Measurements from ENCODE around the gene BYSL.

BYSL gene

GRCh38 chr6:41914869-41915530, 6.3 kb upstream of the BYSL start:
- DNase-seq (ENCODE audit: extremely low read depth, low read depth), result no peak
- TF ChIP-seq CTCF (IDR thresholded peaks at IDR 0.05; ENCODE audit: low read depth, low read length), result no peak

- DNase-seq (ENCODE audit: extremely low read depth, low read depth), result peak; percentile 68
- TF ChIP-seq CTCF (IDR thresholded peaks at IDR 0.05; ENCODE audit: low read depth, low read length), result no peak
Observed at GRCh38 chr6:41917528-41917927, 3.8 kb upstream of the BYSL start.

- no peak for DNase-seq (ENCODE audit: extremely low read depth, low read depth)
- no peak for TF ChIP-seq CTCF (IDR thresholded peaks at IDR 0.05; ENCODE audit: low read depth, low read length)
Observed at GRCh38 chr6:41921712-41921998, 356 bp downstream of the BYSL start.

- no peak for TF ChIP-seq CTCF (IDR thresholded peaks at IDR 0.05; ENCODE audit: low read depth, low read length)
- DNase-seq (ENCODE audit: extremely low read depth, low read depth), result no peak
Observed at GRCh38 chr6:41922154-41922553, 855 bp downstream of the BYSL start.

- DNase-seq (ENCODE audit: extremely low read depth, low read depth), result no peak
- no peak for TF ChIP-seq CTCF (IDR thresholded peaks at IDR 0.05; ENCODE audit: low read depth, low read length)
Observed at GRCh38 chr6:41927253-41927652, 6.0 kb downstream of the BYSL start.

GRCh38 chr6:41929924-41930323, 8.6 kb downstream of the BYSL start:
- DNase-seq (ENCODE audit: extremely low read depth, low read depth), result no peak
- TF ChIP-seq CTCF (IDR thresholded peaks at IDR 0.05; ENCODE audit: low read depth, low read length), result no peak

GRCh38 chr6:41931792-41932191, 10.5 kb downstream of the BYSL start:
- DNase-seq (ENCODE audit: extremely low read depth, low read depth), result no peak
- TF ChIP-seq CTCF (IDR thresholded peaks at IDR 0.05; ENCODE audit: low read depth, low read length), result no peak
